Spleen (tissue), 7 donors: ENCODE measurements around the gene NUDCD2.

Source experiments
- POLR2A ChIP-seq, 3 donors: fragments of 450-650 bp; IDR thresholded peaks; one replicate each; pipeline ENCODE4 v1.5.1; 2017; ENCODE audit warnings: antibody characterized with exemption in 3 of 3, mild to moderate bottlenecking in 1 of 3
- POLR2AphosphoS5 ChIP-seq, 3 donors: sonication (generic); formaldehyde crosslinking; IDR thresholded peaks; one replicate each; pipeline ENCODE4 v1.5.1; 2017; ENCODE audit warnings: antibody characterized with exemption in 3 of 3
- TF ChIP-seq, protein P1 (sequence below), 11 experiments: fragments of 200-600 bp in 7 of 11; fragments of 450-650 bp in 4 of 11; sonication (generic) in 4 of 11; IDR thresholded peaks in 8 of 11; conservative IDR thresholded peaks in 3 of 11; 1 replicate in 7 of 11; 2 replicates in 4 of 11; pipeline versions ENCODE4 v1.4.0 to v1.8.0; 2016 to 2021; ENCODE audit warnings: antibody characterized with exemption in 11 of 11, inconsistent platforms in 4 of 11, mild to moderate bottlenecking in 1 of 11
- donor health status: DM: no; HTN: no; CAD: no; lungs with moderate emphysema.
- donor health status: DM: no; HTN: no; CAD: no.
- donor health status: DM: no; HTN: no; CAD: no.

DNA sequence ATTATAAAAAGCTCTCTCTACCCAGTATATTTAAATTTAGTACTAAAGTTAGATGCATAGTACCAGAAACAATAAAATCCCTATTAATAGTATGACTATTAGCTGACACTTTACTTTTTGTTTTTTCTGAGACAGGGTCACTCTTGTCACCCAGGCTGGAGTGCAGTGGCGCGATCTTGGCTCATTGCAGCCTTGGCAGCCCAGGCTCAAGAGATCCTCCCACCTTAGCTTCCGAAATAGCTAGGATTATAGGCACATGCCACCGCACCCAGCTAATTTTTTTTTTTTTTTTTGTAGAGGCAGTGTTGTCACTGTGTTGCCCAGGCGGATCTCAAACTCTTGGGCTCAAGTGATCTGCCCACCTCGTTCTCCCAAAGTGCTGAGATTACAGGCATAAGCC is 14.6 kb downstream of the NUDCD2 start:
- TF ChIP-seq, protein P1, sequence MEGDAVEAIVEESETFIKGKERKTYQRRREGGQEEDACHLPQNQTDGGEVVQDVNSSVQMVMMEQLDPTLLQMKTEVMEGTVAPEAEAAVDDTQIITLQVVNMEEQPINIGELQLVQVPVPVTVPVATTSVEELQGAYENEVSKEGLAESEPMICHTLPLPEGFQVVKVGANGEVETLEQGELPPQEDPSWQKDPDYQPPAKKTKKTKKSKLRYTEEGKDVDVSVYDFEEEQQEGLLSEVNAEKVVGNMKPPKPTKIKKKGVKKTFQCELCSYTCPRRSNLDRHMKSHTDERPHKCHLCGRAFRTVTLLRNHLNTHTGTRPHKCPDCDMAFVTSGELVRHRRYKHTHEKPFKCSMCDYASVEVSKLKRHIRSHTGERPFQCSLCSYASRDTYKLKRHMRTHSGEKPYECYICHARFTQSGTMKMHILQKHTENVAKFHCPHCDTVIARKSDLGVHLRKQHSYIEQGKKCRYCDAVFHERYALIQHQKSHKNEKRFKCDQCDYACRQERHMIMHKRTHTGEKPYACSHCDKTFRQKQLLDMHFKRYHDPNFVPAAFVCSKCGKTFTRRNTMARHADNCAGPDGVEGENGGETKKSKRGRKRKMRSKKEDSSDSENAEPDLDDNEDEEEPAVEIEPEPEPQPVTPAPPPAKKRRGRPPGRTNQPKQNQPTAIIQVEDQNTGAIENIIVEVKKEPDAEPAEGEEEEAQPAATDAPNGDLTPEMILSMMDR (IDR thresholded peaks at IDR 0.05 in 8 of 11, conservative IDR thresholded peaks at IDR 0.05 in 3 of 11): no peak
- TF ChIP-seq POLR2A (IDR thresholded peaks at IDR 0.05) (no peak), POLR2AphosphoS5 (IDR thresholded peaks at IDR 0.05) (no peak)
